ENCODE results near the gene FCHSD2. TPM values are rescaled to one million over a fixed set of nuclear protein-coding genes. Genes with fewer than 3 reads are reported as not detected.
A peak's percentile ranks its signal among the peaks of the same experiment; 100 is the strongest.

FCHSD2 gene
- polyA plus RNA-seq, 3 donors from 2014 or later: 9.7 to 25.6 (median 11.9) TPM

- Mint-ChIP-seq H3K27me3 (ENCODE audit: low read depth in 3 of 3) (peaks cover 4 to 12% (median 4%) of the 10 kb centered on the region in 3 donors), H3K9me3 (no peaks in the 10 kb centered on the region), H3K4me3 (no peak overlapping the region), H3K4me1 (peaks cover 27 to 32% of the 10 kb centered on the region in 2 donors), H3K27ac (peak overlapping the region in 2 of 6 donors; percentile 34 to 35), H3K36me3 (peaks cover 20 to 26% (median 22%) of the 10 kb centered on the region in 3 donors)
- peak; percentile 57 to 85 (median 73) for DNase-seq
Measured at GRCh38 chr11:72821920-72822799, 320.0 kb downstream of the FCHSD2 start.

- peak overlapping the region in 2 of 5 donors; percentile 27 to 60 for H3K4me3 Mint-ChIP-seq
- H3K36me3 Mint-ChIP-seq: peaks cover 20 to 26% (median 22%) of the 10 kb centered on the region in 3 donors
- H3K27me3 Mint-ChIP-seq (ENCODE audit: low read depth in 3 of 3): peaks cover 4 to 10% (median 4%) of the 10 kb centered on the region in 3 donors
- DNase-seq: no peak
- peaks cover 31 to 36% of the 10 kb centered on the region in 2 donors for H3K4me1 Mint-ChIP-seq
- no peaks in the 10 kb centered on the region for H3K9me3 Mint-ChIP-seq
- peak overlapping the region in 3 of 6 donors; percentile 40 to 58 (median 55) for H3K27ac Mint-ChIP-seq
Measured at GRCh38 chr11:72821221-72821919, 320.7 kb downstream of the FCHSD2 start.

- Mint-ChIP-seq H3K9me3 (no peaks in the 10 kb centered on the region), H3K36me3 (peaks cover 20 to 26% (median 22%) of the 10 kb centered on the region in 3 donors), H3K4me3 (peak overlapping the region in 2 of 5 donors; percentile 30 to 60), H3K27me3 (ENCODE audit: low read depth in 3 of 3) (peaks cover 4 to 11% (median 4%) of the 10 kb centered on the region in 3 donors), H3K4me1 (peaks cover 39 to 44% of the 10 kb centered on the region in 2 donors), H3K27ac (peak overlapping the region in 5 of 6 donors; percentile 11 to 63 (median 55))
- DNase-seq: no peak
Measured at GRCh38 chr11:72820439-72821139, 321.5 kb downstream of the FCHSD2 start.

- peaks cover 8 to 20% (median 10%) of the 10 kb centered on the region in 3 donors for H3K27me3 Mint-ChIP-seq (ENCODE audit: low read depth in 3 of 3)
- DNase-seq: no peak
Measured at GRCh38 chr11:72818971-72819370, 323.1 kb downstream of the FCHSD2 start.

GRCh38 chr11:72817966-72818365 is 324.2 kb downstream of the FCHSD2 start:
- Mint-ChIP-seq H3K27me3 (ENCODE audit: low read depth in 3 of 3) (peaks cover 13 to 26% (median 16%) of the 10 kb centered on the region in 3 donors), H3K4me3 (peak overlapping the region in 3 of 5 donors; percentile 43 to 59 (median 48)), H3K9me3 (no peaks in the 10 kb centered on the region), H3K36me3 (peaks cover 20 to 26% (median 22%) of the 10 kb centered on the region in 3 donors), H3K4me1 (peaks cover 53 to 62% of the 10 kb centered on the region in 2 donors), H3K27ac (peak overlapping the region; percentile 65 to 86 (median 79))
- no peak for DNase-seq

More at GRCh38 chr11:72818971-72819370, 323.1 kb downstream of the FCHSD2 start:
- peaks cover 20 to 26% (median 22%) of the 10 kb centered on the region in 3 donors for H3K36me3 Mint-ChIP-seq
- no peaks in the 10 kb centered on the region for H3K9me3 Mint-ChIP-seq
- peaks cover 44 to 53% of the 10 kb centered on the region in 2 donors for H3K4me1 Mint-ChIP-seq
- peak overlapping the region; percentile 8 to 71 (median 58) for H3K27ac Mint-ChIP-seq
- H3K4me3 Mint-ChIP-seq: peak overlapping the region in 2 of 5 donors; percentile 42 to 43

GRCh38 chr11:72816404-72816990 is 325.6 kb downstream of the FCHSD2 start:
- Mint-ChIP-seq H3K4me3 (peak overlapping the region; percentile 96 to 100 (median 98)), H3K27me3 (ENCODE audit: low read depth in 3 of 3) (peaks cover 12 to 22% (median 16%) of the 10 kb centered on the region in 3 donors), H3K36me3 (peaks cover 20 to 26% (median 22%) of the 10 kb centered on the region in 3 donors), H3K9me3 (no peaks in the 10 kb centered on the region), H3K4me1 (peaks cover 65 to 75% of the 10 kb centered on the region in 2 donors), H3K27ac (peak overlapping the region; percentile 96 to 100 (median 98))
- DNase-seq: no peak

GRCh38 chr11:72815110-72815618 is 327.0 kb downstream of the FCHSD2 start:
- H3K36me3 Mint-ChIP-seq: peaks cover 22 to 27% (median 22%) of the 10 kb centered on the region in 3 donors
- H3K9me3 Mint-ChIP-seq: no peaks in the 10 kb centered on the region
- no peak for DNase-seq
- H3K4me1 Mint-ChIP-seq: peaks cover 63 to 78% of the 10 kb centered on the region in 2 donors
- peak overlapping the region; percentile 96 to 100 (median 98) for H3K27ac Mint-ChIP-seq
- H3K4me3 Mint-ChIP-seq: peak overlapping the region; percentile 96 to 100 (median 98)
- H3K27me3 Mint-ChIP-seq (ENCODE audit: low read depth in 3 of 3): peaks cover 12 to 24% (median 16%) of the 10 kb centered on the region in 3 donors

- Mint-ChIP-seq H3K27ac (peak within 1 kb of the TSS; percentile 96 to 100 (median 99)), H3K9me3 (no peaks in the 10 kb centered on the region), H3K4me3 (peak within 1 kb of the TSS; percentile 96 to 100 (median 98)), H3K27me3 (ENCODE audit: low read depth in 3 of 3) (peaks cover 12 to 24% (median 16%) of the 10 kb centered on the region in 3 donors), H3K4me1 (peaks cover 62 to 75% of the 10 kb centered on the region in 2 donors), H3K36me3 (peaks cover 19 to 25% (median 20%) of the 10 kb centered on the region in 3 donors)
- peak; percentile 93 to 94 (median 94) for DNase-seq
Measured at GRCh38 chr11:72814286-72815109, 327.6 kb downstream of the FCHSD2 start, which contains the start of gene ATG16L2. TSS of gene ATG16L2 (plus strand) at chr11:72814411. CDS start at chr11:72814446, 35 bp downstream.

GRCh38 chr11:72813740-72814285 is 328.3 kb downstream of the FCHSD2 start:
- H3K4me3 Mint-ChIP-seq: peak overlapping the region; percentile 88 to 97 (median 94)
- H3K9me3 Mint-ChIP-seq: no peaks in the 10 kb centered on the region
- H3K36me3 Mint-ChIP-seq: peaks cover 13 to 22% (median 14%) of the 10 kb centered on the region in 3 donors
- no peak for DNase-seq
- H3K4me1 Mint-ChIP-seq: peaks cover 59 to 68% of the 10 kb centered on the region in 2 donors
- H3K27me3 Mint-ChIP-seq (ENCODE audit: low read depth in 3 of 3): peaks cover 12 to 24% (median 16%) of the 10 kb centered on the region in 3 donors
- H3K27ac Mint-ChIP-seq: peak overlapping the region; percentile 96 to 100 (median 99)

GRCh38 chr11:72812967-72813739 is 329.0 kb downstream of the FCHSD2 start:
- Mint-ChIP-seq H3K9me3 (no peaks in the 10 kb centered on the region), H3K27me3 (ENCODE audit: low read depth in 3 of 3) (peaks cover 12 to 24% (median 15%) of the 10 kb centered on the region in 3 donors), H3K4me1 (peaks cover 57 to 63% of the 10 kb centered on the region in 2 donors), H3K4me3 (peak overlapping the region; percentile 88 to 97 (median 94)), H3K27ac (peak overlapping the region; percentile 96 to 100 (median 99)), H3K36me3 (peaks cover 10 to 19% (median 13%) of the 10 kb centered on the region in 3 donors)
- peak; percentile 83 to 86 (median 84) for DNase-seq

GRCh38 chr11:72812604-72812966 is 329.5 kb downstream of the FCHSD2 start:
- peak overlapping the region; percentile 88 to 97 (median 94) for H3K4me3 Mint-ChIP-seq
- H3K27me3 Mint-ChIP-seq (ENCODE audit: low read depth in 3 of 3): peaks cover 12 to 24% (median 14%) of the 10 kb centered on the region in 3 donors
- DNase-seq: no peak
- peaks cover 56 to 58% of the 10 kb centered on the region in 2 donors for H3K4me1 Mint-ChIP-seq
- peaks cover 6 to 13% (median 12%) of the 10 kb centered on the region in 3 donors for H3K36me3 Mint-ChIP-seq
- peak overlapping the region; percentile 96 to 100 (median 99) for H3K27ac Mint-ChIP-seq
- no peaks in the 10 kb centered on the region for H3K9me3 Mint-ChIP-seq
